Measurements from ENCODE around the gene WNT10A.

GRCh38 chr2:218881744-218882460, 1.2 kb downstream of the WNT10A start:
- TF ChIP-seq CTCF (IDR thresholded peaks at IDR 0.05) (no peak), POLR2A (IDR thresholded peaks at IDR 0.05) (no peak)
